GM21390 (cell line): Measurements from ENCODE around the gene LBX1.

Source experiments
- ATAC-seq: cut with Tn5 transposase; IDR thresholded peaks from one replicate; pipeline ENCODE4 v1.9.1; 2021; ENCODE audit not compliant: unreplicated experiment

The LBX1 gene

GRCh38 chr10:101229266-101230182 lies at the start of gene LBX1:
TSS of gene LBX1 (minus strand) at chr10:101229463. CDS start at chr10:101228815, 648 bp downstream.
- no peak for ATAC-seq

GRCh38 chr10:101273741-101274140 lies 44.5 kb upstream of the LBX1 start:
- no peak for ATAC-seq

GRCh38 chr10:101273330-101273729 lies 44.1 kb upstream of the LBX1 start:
- ATAC-seq, result no peak

GRCh38 chr10:101272229-101272868 lies 43.1 kb upstream of the LBX1 start:
- ATAC-seq, result no peak

GRCh38 chr10:101270763-101271162 lies 41.5 kb upstream of the LBX1 start:
- no peak for ATAC-seq

- no peak for ATAC-seq
Measured at GRCh38 chr10:101267776-101268175, 38.5 kb upstream of the LBX1 start.

GRCh38 chr10:101267290-101267680 lies 38.0 kb upstream of the LBX1 start:
- ATAC-seq, result no peak

GRCh38 chr10:101266381-101267289 lies 37.4 kb upstream of the LBX1 start:
- no peak for ATAC-seq

GRCh38 chr10:101263150-101263752 lies 34.0 kb upstream of the LBX1 start:
- no peak for ATAC-seq

- no peak for ATAC-seq
Measured at GRCh38 chr10:101262147-101262546, 32.9 kb upstream of the LBX1 start.

- ATAC-seq, result no peak
Measured at GRCh38 chr10:101261702-101262101, 32.4 kb upstream of the LBX1 start.

GRCh38 chr10:101260764-101261481 lies 31.7 kb upstream of the LBX1 start:
- no peak for ATAC-seq

GRCh38 chr10:101258179-101258885 lies 29.1 kb upstream of the LBX1 start:
- ATAC-seq, result no peak

- no peak for ATAC-seq
Measured at GRCh38 chr10:101257491-101257890, 28.2 kb upstream of the LBX1 start.

GRCh38 chr10:101257084-101257483 lies 27.8 kb upstream of the LBX1 start:
- ATAC-seq, result no peak

GRCh38 chr10:101256387-101256786 lies 27.1 kb upstream of the LBX1 start:
- no peak for ATAC-seq

GRCh38 chr10:101250136-101250535 lies 20.9 kb upstream of the LBX1 start:
- ATAC-seq, result no peak

GRCh38 chr10:101249171-101249581 lies 19.9 kb upstream of the LBX1 start:
- no peak for ATAC-seq

GRCh38 chr10:101246639-101247038 lies 17.4 kb upstream of the LBX1 start:
- no peak for ATAC-seq
